ENCODE measurements around the gene UBXN4. TPM values are rescaled to one million over a fixed set of nuclear protein-coding genes. Genes with fewer than 3 reads are reported as not detected.

Gene UBXN4
- total RNA-seq, 3 donors from 2014 or later (not counting 1 experiment from before 2014, with no cell fraction given), result 129 to 153 (median 150) TPM

GRCh38 chr2:135820003-135820618 is 78.5 kb downstream of the UBXN4 start:
- H3K4me1 Mint-ChIP-seq, result peaks cover 6% of the 10 kb centered on the region in 2 donors
- peak; percentile 20 to 52 for DNase-seq
- peak; percentile 78 to 94 (median 91) for ATAC-seq
- Histone ChIP-seq H3K4me1 (ENCODE audit: control insufficient read depth, insufficient read depth, low read length) (peaks cover 12% of the 10 kb centered on the region), H3K27ac (ENCODE audit: low read length) (no peak overlapping the region), H3K36me3 (ENCODE audit: control insufficient read depth, insufficient read depth, low read length) (no peaks in the 10 kb centered on the region), H3K9me3 (ENCODE audit: control insufficient read depth, insufficient read depth, low read length) (peaks cover 6% of the 10 kb centered on the region), H3K4me3 (ENCODE audit: low read length) (no peak overlapping the region), H3K27me3 (ENCODE audit: control insufficient read depth, insufficient read depth, low read length) (no peaks in the 10 kb centered on the region)
- H3K27me3 Mint-ChIP-seq (ENCODE audit: low read depth in 2 of 2), result no peaks in the 10 kb centered on the region
- intact Hi-C loops (cut with micrococcal nuclease), result no loop called here
- 0% methylated on average over 9 of the region's 9 CpGs for WGBS (ENCODE audit: insufficient coverage)
- H3K36me3 Mint-ChIP-seq, result no peaks in the 10 kb centered on the region
- no peak for TF ChIP-seq CTCF (IDR thresholded peaks at IDR 0.05)
- peak overlapping the region; percentile 14 for H3K4me3 Mint-ChIP-seq
- H3K9me3 Mint-ChIP-seq, result no peaks in the 10 kb centered on the region
- peak overlapping the region in 1 of 2 donors; percentile 3 for H3K27ac Mint-ChIP-seq

- 98% methylated on average over 2 of the region's 2 CpGs for WGBS (ENCODE audit: insufficient coverage)
- no peak for DNase-seq
- H3K27ac Mint-ChIP-seq, result no peak overlapping the region
Observed at GRCh38 chr2:135821190-135821589, 79.5 kb downstream of the UBXN4 start.

GRCh38 chr2:135822855-135823254 is 81.2 kb downstream of the UBXN4 start:
- Mint-ChIP-seq H3K27me3 (ENCODE audit: low read depth in 2 of 2) (no peaks in the 10 kb centered on the region), H3K4me3 (no peak overlapping the region), H3K9me3 (no peaks in the 10 kb centered on the region), H3K27ac (no peak overlapping the region), H3K4me1 (peaks cover 6% of the 10 kb centered on the region in 2 donors), H3K36me3 (no peaks in the 10 kb centered on the region)
- Histone ChIP-seq H3K36me3 (ENCODE audit: control insufficient read depth, insufficient read depth, low read length) (no peaks in the 10 kb centered on the region), H3K9me3 (ENCODE audit: control insufficient read depth, insufficient read depth, low read length) (peaks cover 6% of the 10 kb centered on the region), H3K27ac (ENCODE audit: low read length) (no peak overlapping the region), H3K4me1 (ENCODE audit: control insufficient read depth, insufficient read depth, low read length) (peaks cover 12% of the 10 kb centered on the region), H3K4me3 (ENCODE audit: low read length) (no peak overlapping the region), H3K27me3 (ENCODE audit: control insufficient read depth, insufficient read depth, low read length) (no peaks in the 10 kb centered on the region)
- no peak for TF ChIP-seq CTCF (IDR thresholded peaks at IDR 0.05)
- WGBS (ENCODE audit: insufficient coverage), result 93% methylated on average over 1 of the region's 1 CpG
- intact Hi-C loops (cut with micrococcal nuclease), result no loop called here
- DNase-seq (no peak), ATAC-seq (no peak)

More at GRCh38 chr2:135821190-135821589, 79.5 kb downstream of the UBXN4 start:
- Histone ChIP-seq H3K36me3 (ENCODE audit: control insufficient read depth, insufficient read depth, low read length) (no peaks in the 10 kb centered on the region), H3K4me3 (ENCODE audit: low read length) (no peak overlapping the region), H3K9me3 (ENCODE audit: control insufficient read depth, insufficient read depth, low read length) (peaks cover 6% of the 10 kb centered on the region), H3K27me3 (ENCODE audit: control insufficient read depth, insufficient read depth, low read length) (no peaks in the 10 kb centered on the region), H3K27ac (ENCODE audit: low read length) (no peak overlapping the region), H3K4me1 (ENCODE audit: control insufficient read depth, insufficient read depth, low read length) (peaks cover 12% of the 10 kb centered on the region)
- intact Hi-C loops (cut with micrococcal nuclease), result no loop called here
- TF ChIP-seq CTCF (IDR thresholded peaks at IDR 0.05), result no peak
- Mint-ChIP-seq H3K4me1 (peaks cover 6% of the 10 kb centered on the region in 2 donors), H3K4me3 (no peak overlapping the region), H3K9me3 (no peaks in the 10 kb centered on the region), H3K27me3 (ENCODE audit: low read depth in 2 of 2) (no peaks in the 10 kb centered on the region), H3K36me3 (no peaks in the 10 kb centered on the region)
- no peak for ATAC-seq

GRCh38 chr2:135825131-135825530 is 83.5 kb downstream of the UBXN4 start:
- TF ChIP-seq CTCF (IDR thresholded peaks at IDR 0.05), result no peak
- no peak for DNase-seq
- no peaks in the 10 kb centered on the region for H3K9me3 Mint-ChIP-seq
- no peaks in the 10 kb centered on the region for H3K27me3 ChIP-seq (ENCODE audit: control insufficient read depth, insufficient read depth, low read length)
- 93% methylated on average over 9 of the region's 9 CpGs for WGBS (ENCODE audit: insufficient coverage)
- peaks cover 5% of the 10 kb centered on the region in 2 donors for H3K4me1 Mint-ChIP-seq
- peaks cover 6% of the 10 kb centered on the region for H3K9me3 ChIP-seq (ENCODE audit: control insufficient read depth, insufficient read depth, low read length)
- H3K4me3 ChIP-seq (ENCODE audit: low read length), result no peak overlapping the region
- no peak overlapping the region for H3K4me3 Mint-ChIP-seq
- intact Hi-C loops (cut with micrococcal nuclease), result no loop called here
- no peak overlapping the region for H3K27ac Mint-ChIP-seq
- no peak overlapping the region for H3K27ac ChIP-seq (ENCODE audit: low read length)
- no peaks in the 10 kb centered on the region for H3K27me3 Mint-ChIP-seq (ENCODE audit: low read depth in 2 of 2)
- H3K36me3 Mint-ChIP-seq, result no peaks in the 10 kb centered on the region
- H3K36me3 ChIP-seq (ENCODE audit: control insufficient read depth, insufficient read depth, low read length), result no peaks in the 10 kb centered on the region
- peaks cover 6% of the 10 kb centered on the region for H3K4me1 ChIP-seq (ENCODE audit: control insufficient read depth, insufficient read depth, low read length)
- no peak for ATAC-seq

Measured in natural killer cell (primary cell).